GM21360 (cell line): ENCODE data around the gene SND1.
A peak's percentile ranks its signal among the peaks of the same experiment; 100 is the strongest.

ENCODE experiments used
- ATAC-seq: cut with Tn5 transposase; IDR thresholded peaks from one replicate; pipeline ENCODE4 v1.9.1; 2021; ENCODE audit warnings: mild to moderate bottlenecking, moderate library complexity; ENCODE audit not compliant: unreplicated experiment

The SND1 gene

DNA sequence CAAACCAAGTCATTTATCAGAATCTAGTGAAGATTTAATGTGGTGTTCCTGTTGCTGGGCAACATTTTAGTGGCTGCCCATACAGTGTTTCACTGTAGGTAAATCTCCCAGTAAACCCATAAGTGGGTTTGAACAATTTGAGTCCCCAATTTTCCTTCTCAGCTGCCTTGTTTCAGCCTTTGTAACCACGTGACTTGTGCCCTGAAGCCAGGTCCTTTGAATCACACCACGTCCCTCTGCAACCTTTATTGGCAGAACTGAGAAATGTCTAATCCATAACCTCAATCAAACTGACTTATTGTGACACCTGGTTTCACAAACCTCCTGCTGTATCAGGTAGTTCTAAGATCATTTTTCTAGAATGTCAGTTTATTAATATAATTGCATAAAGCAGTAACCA, 30.1 kb downstream of the SND1 start:
- no peak for ATAC-seq

DNA sequence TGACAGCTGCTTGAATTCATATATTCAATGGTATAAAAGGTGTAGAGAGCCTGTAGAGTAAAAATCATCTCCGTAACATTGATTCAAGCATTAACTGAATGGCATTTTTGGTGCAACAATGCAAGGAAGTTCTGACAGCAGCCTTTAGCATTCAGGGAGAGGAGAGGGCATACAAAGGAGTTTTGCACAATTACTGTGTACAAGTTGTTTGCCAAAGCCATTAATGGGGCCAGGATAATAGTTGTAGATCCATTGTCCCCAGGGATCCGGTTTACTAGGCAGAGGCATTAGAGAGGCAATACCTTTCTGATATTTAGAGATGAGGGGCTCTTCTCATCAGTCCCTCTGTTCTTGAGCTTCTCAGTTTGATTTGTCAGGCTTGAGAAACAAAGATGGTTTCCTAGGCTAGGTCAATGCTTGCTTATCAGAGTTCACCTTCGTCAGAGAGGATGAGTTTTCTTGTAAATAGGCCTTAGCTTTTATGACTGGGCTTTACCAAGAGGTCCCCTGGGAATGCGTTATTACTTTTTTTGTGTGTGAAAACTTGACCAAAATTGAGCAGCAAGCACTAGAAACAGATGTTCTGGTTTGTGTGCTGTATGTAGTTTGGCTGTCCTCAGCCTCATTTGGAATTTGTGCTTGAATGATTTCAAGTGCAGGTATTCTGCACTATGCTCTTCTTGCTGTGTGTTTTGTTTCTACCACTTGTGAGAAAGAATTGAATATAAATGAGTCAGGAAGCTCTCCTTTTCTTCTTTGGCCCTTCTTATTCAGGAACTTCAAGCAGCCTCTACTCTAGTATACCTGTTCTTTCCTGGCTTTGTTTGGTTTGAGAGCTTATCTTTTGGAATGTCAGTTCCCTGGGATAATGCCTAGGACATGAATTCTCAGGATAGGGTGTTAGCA, 32.0 kb downstream of the SND1 start:
- peak; percentile 79 for ATAC-seq

DNA sequence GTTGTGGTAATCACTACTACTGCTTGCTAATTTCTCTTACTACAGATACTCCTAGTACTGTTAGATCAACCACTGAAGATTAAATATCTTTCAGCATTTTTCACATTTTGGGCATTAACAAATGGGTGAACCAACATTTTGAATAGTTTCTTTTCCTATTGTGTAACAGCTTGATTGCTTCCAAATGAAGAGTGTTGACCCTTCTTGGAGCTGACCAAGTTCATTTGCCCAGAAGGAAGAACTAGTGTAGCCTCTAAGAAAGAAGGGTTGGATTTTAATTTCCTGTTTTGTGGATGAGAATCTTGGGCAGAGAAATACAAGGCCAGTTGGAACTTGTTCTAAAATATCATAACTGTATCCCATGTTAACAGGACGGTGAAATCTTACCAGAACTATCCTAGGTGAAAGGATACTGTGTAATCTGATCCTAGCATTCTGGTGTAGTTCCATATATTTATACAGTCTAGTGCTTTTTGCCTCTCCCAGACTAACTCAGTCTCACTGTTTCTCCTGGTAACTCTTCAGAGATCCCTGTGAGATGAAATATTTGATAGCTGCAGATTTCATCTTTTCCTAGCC, 37.3 kb downstream of the SND1 start:
- no peak for ATAC-seq

- no peak for ATAC-seq
Measured at GRCh38 chr7:127690337-127690736, 38.3 kb downstream of the SND1 start.

DNA sequence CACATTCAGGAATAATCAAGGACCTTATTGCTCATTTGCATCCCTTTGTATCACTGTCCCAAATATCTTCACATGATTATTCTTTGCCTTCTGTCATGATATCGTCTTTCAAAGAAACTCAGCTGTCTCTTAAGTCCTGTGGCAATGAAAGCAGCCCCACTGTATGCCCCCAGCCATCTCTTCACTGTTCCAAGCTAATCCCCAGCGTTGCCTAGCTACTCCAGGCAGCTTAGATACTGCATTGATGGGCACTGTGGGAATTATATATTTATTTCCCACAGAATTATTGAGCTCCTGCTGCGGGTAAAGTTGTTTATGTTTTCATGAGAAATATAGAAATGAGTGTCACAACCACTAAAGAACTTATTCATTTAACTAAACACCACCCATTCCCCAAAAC, 38.8 kb downstream of the SND1 start:
- ATAC-seq: no peak

GRCh38 chr7:127692200-127692599, 40.2 kb downstream of the SND1 start:
- no peak for ATAC-seq

GRCh38 chr7:127699853-127700252, 47.9 kb downstream of the SND1 start:
- no peak for ATAC-seq

GRCh38 chr7:127702052-127702652, 50.2 kb downstream of the SND1 start:
- no peak for ATAC-seq

- ATAC-seq: no peak
Measured at GRCh38 chr7:127702938-127703337, 50.9 kb downstream of the SND1 start.

DNA sequence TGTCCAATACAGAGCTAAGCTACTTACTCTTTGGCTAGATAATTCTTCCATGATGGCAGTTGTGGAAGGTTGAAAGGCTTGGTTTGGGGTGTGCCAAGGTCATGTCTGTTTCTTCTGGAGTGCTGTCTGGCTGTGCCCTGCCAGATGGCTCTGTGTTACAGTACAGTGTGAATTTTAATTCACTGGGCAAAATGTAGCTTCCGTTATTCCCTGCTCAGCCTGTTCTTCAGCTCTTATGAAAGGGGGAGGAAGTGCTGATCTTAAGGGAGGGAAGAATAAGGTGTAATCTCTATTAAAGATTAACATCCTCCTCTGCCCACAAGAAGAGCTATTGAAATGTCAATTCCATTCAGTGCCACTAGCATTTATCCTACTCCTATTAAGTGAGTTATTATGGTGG, 52.2 kb downstream of the SND1 start:
- ATAC-seq: no peak

DNA sequence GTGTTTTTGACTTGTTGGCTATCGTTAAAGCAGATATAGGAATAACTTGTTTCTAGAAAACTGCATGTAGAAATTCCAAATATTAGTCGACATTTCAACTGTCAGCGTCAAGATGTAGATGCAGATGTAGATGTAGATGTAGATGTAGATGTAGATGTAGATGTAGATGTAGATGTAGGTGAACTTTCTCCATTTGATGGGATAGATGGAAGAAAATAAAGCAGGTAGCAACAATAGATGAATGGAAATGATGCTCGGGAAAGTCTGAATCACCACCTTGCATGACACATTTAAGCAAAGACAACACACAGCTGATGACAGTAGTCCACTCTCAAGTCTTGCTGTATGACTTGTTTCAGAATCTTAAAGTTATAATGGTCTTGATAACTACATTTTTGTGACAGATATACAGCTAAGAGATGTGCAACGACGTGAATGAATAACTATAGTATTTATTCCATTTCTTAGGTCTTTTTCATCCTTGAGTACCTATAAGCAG, 53.5 kb downstream of the SND1 start:
- ATAC-seq: no peak

- ATAC-seq: no peak
Measured at GRCh38 chr7:127706766-127707165, 54.8 kb downstream of the SND1 start.

GRCh38 chr7:127708201-127708600, 56.2 kb downstream of the SND1 start:
- no peak for ATAC-seq

DNA sequence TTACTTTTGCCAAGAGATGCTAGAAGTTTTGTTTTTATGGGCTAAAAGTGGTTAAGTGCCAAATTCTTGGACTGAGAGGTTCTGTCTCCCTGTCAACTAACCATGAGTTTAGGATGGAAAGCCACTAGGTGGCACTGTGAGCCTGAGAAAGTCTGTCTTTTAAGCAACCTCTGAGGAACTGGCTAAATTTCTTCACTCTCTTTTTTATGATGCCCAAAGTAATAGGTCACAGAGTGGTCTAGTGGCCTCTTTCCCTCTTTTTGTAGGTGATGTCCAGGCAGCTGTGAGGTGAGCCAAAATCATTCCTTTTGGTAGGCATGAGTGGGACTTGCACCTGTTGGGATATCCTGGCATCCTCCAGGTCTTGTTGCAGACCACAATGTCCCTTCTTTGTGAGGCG, 56.8 kb downstream of the SND1 start:
- ATAC-seq: no peak

DNA sequence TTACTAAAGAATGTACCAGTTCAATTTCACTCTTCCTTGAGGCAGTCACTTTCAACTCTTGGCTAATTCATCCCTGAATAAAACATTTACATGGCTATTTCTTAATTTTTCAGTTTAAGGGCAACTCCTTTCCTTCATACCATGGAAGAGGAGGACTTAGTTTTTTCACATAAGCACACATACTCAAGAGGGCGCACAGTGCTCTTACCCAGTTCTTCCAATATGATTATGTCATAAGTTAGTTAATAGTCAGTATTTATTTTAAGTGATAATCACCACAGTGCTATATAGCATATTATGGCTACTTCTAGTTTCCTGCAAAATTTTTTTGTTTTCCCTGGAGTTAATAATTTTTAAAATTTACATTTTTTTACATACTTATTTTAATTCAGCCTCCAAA, 58.6 kb downstream of the SND1 start:
- ATAC-seq: no peak

GRCh38 chr7:127711872-127712271, 59.9 kb downstream of the SND1 start:
- no peak for ATAC-seq

DNA sequence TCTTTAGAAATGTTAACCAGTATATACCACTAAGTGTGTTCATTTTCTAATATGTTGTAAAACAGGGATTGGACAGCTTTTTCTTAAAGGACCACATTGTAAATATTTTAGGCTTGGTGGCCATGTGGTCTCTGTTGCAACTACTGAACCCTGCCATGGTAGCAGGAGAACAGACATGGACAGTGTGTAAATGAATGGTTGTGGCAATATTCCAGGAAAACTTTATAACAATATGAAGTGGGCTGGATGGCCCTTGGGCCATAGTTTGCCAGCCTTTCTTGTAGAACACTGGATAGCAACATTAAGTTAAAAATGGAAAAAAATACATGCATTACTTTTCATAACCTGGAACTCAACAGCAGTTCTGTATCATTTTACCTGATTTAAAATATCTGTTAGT, 61.0 kb downstream of the SND1 start:
- no peak for ATAC-seq

GRCh38 chr7:127713758-127714157, 61.8 kb downstream of the SND1 start:
- no peak for ATAC-seq

DNA sequence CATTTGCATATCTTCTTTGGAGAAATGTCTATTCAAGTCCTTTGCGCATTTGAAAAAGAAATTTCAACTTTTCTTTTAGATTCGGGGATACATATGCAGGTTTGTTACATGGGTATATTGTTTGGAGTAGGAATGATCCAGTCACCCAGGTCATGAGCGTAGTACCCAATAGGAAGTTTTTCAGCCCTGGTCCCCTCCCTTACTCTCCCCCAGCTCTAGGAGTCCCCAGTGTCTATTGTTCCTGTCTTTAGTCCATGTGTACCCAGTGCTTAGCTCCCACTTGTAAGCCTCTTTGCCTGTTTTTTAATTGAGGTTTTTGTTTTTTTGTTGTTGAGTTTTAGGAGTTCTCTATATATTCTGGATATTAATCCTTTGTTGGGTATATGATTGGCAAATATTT, 63.3 kb downstream of the SND1 start:
- ATAC-seq: no peak

- ATAC-seq: no peak
Measured at GRCh38 chr7:127715901-127716300, 63.9 kb downstream of the SND1 start.

DNA sequence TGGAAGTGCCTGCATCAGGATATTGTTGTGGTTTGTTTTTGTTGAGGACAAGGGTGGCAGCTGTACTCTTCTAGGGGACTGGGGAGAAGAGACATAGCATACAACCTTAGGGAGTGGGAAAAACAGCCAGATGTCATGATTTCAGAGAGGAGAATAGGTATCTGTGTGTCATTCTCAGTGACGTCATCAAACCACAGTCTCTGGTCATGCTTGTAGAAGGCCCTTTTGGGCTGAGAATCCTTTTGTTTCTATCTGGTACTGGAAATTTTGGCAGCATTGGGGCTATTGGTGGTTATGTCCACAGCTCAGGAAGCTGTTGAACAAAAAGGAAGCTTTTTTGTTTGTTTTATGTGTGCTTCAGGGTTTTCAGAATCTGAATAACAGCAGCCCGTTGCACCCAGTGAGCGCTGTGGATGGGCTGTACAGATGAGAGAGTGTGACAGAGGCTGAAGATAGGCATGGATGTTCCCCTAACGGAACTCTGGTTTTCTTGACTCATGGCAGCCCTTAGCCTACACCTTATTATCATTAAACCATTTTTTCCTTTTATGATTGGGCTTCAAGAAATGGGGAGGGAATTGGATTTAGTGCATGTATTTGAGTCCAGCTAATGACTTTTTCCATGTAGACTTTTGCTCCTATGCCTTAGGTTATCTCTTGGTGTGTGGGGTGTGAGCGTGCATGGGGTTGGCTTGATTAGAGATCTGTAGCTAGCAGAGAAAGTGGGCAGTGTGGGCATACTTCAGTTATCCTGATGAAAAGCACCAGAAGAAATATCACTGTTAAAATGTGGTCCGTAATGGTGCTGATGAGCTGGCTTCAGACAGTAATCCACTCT, 65.7 kb downstream of the SND1 start:
- ATAC-seq: no peak
